Pancreas (tissue), 10 donors: ENCODE results near the gene NFE2L2. TPM values are rescaled to one million over a fixed set of nuclear protein-coding genes. Genes with fewer than 3 reads are reported as not detected.
A peak's percentile ranks its signal among the peaks of the same experiment; 100 is the strongest.

Experiments
- ATAC-seq, 4 donors: fragments of 200-7000 bp; cut with Tn5 transposase; one replicate each; pipeline versions ENCODE4 v1.8.0 to v1.9.1; 2020; ENCODE audit warnings: mild to moderate bottlenecking in 4 of 4, moderate library complexity in 4 of 4
- DNase-seq, 6 donors: peaks; one replicate each; pipeline ENCODE4 v3.0.0-alpha.2; 2020
- FAIRE-seq: peaks from 2 replicates; lab custom pipeline; 2012; peaks lifted over from hg19 to GRCh38; lab: Jason Lieb, UNC
- H3K27ac ChIP-seq, 4 donors: fragments of 200-600 bp; sonication (generic); 1 replicate in 3 of 4; 2 replicates in 1 of 4; pipeline versions ENCODE4 v1.5.0 to v1.8.0; 2020
- H3K27me3 ChIP-seq, 4 donors: fragments of 200-600 bp; one replicate each; pipeline ENCODE4 v1.8.0; 2021
- H3K36me3 ChIP-seq, 3 donors: fragments of 200-600 bp; sonication (generic) in 1 of 3; one replicate each; pipeline versions ENCODE4 v1.5.0 to v1.8.0; 2020 to 2021
- H3K4me1 ChIP-seq, 3 donors: fragments of 200-600 bp; one replicate each; pipeline ENCODE4 v1.8.0; 2021
- H3K4me3 ChIP-seq, 4 donors: fragments of 200-600 bp; sonication (generic) in 2 of 4; one replicate each; pipeline versions ENCODE4 v1.5.0 to v1.8.0; 2020 to 2021
- H3K9me3 ChIP-seq, 4 donors: fragments of 200-600 bp; one replicate each; pipeline ENCODE4 v1.8.0; 2021
- CTCF ChIP-seq, 4 donors: fragments of 200-600 bp; sonication (generic) in 3 of 4; IDR thresholded peaks; one replicate each; pipeline versions ENCODE4 v1.5.0 to v1.8.0; 2021; ENCODE audit warnings: antibody characterized with exemption in 4 of 4
- WGBS, 2 donors: extraction: QIAGEN DNeasy Blood & Tissue Kit; methylation state at CpG; one replicate each; pipeline ENCODE4 v1.1.7; 2013; 5-methylcytosine and 5-hydroxymethylcytosine counted together
- intact Hi-C, 3 donors: fragments of 100-400 bp; cut with DNase I; formaldehyde crosslinking; loops; one replicate each; pipeline versions ENCODE4 v1.11.1 to v1.14.2; 2022
- polyA plus RNA-seq, 2 donors: library from polyadenylated mRNA; stranded (reverse); fragments of 200-250 nt; gene quantifications; one replicate each; pipeline ENCODE4 v1.2.3, GENCODE V29; 2013
- total RNA-seq, 6 donors: library from RNA; stranded (reverse); fragmentation: NEBNext Ultra II Directional in 4 of 6; extraction: Animal tissue kit (Norgen Biotek cat#: 25700) in 4 of 6; gene quantifications; one replicate each; pipeline versions ENCODE4 v1.2.1 to v1.2.4, GENCODE V29; 2021 to 2023
- donor health status: healthy with polysubstance abuse.
- donor health status: DM: no; HTN: no; CAD: no; lungs with moderate emphysema.
- donor health status: DM: no; HTN: no; CAD: no.
- donor health status: control.
- donor health status: control.
- donor health status: Bipolar disorder and iron deficiency.
- donor health status: DM: yes; HTN: yes; CAD: no.
- donor health status: DM: no; HTN: no; CAD: no.
- donor health status: DM: no; HTN: no; CAD: no.
- donor health status: DM: yes; HTN: yes; CAD: no.

Gene NFE2L2
- total and polyA plus RNA-seq, 8 donors, result 20.8 to 48.4 (median 30.8) TPM

DNA sequence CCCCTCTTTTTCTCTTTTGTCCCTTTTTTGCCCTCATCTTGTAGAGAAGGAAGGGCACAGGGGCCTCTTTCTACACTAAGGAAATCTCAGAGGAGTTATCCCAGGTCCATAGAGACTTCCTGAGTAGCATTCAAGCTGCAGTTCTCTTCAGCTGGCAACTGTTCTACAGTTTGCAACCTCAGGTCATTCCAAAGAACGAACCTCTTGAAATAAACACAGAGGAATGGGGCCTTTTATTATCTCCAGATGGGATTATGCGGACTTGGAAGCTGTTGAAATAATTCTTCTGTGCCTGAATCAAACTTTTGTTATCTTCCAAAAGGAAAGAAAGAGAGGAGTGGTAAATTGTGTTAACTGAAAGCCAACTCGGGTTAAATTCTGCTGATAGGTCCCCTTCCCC is 31.0 kb upstream of the NFE2L2 start:
- DNase-seq (no peak), ATAC-seq (peak in 2 of 4 donors; percentile 22 to 33), FAIRE-seq (no peak)
- no peak for TF ChIP-seq CTCF (IDR thresholded peaks at IDR 0.05)
- Histone ChIP-seq H3K4me1 (no peaks in the 10 kb centered on the region), H3K27me3 (no peaks in the 10 kb centered on the region), H3K36me3 (no peaks in the 10 kb centered on the region), H3K9me3 (no peaks in the 10 kb centered on the region), H3K4me3 (no peak overlapping the region), H3K27ac (no peak overlapping the region)
- 46 to 50% methylated on average over 3 of the region's 3 CpGs for WGBS, 2 donors
- intact Hi-C loops, result loop anchor here in 1 of 3 donors (10.0 kb wide), 1 partner anchor 131 kb away; no protein-coding TSS in a partner anchor

- WGBS, 2 donors, result 90 to 98% methylated on average over 4 of the region's 4 CpGs
- TF ChIP-seq CTCF (IDR thresholded peaks at IDR 0.05), result no peak
- Histone ChIP-seq H3K36me3 (no peaks in the 10 kb centered on the region), H3K4me3 (no peak overlapping the region), H3K9me3 (no peaks in the 10 kb centered on the region), H3K27ac (no peak overlapping the region), H3K4me1 (no peaks in the 10 kb centered on the region), H3K27me3 (no peaks in the 10 kb centered on the region)
- no peak for ATAC-seq
- FAIRE-seq, result no peak
- DNase-seq, result no peak
- intact Hi-C loops, result loop anchor here in 1 of 3 donors (10.0 kb wide), 1 partner anchor 127 kb away; no protein-coding TSS in a partner anchor
Measured at GRCh38 chr2:177291701-177292100, 27.2 kb upstream of the NFE2L2 start.

DNA sequence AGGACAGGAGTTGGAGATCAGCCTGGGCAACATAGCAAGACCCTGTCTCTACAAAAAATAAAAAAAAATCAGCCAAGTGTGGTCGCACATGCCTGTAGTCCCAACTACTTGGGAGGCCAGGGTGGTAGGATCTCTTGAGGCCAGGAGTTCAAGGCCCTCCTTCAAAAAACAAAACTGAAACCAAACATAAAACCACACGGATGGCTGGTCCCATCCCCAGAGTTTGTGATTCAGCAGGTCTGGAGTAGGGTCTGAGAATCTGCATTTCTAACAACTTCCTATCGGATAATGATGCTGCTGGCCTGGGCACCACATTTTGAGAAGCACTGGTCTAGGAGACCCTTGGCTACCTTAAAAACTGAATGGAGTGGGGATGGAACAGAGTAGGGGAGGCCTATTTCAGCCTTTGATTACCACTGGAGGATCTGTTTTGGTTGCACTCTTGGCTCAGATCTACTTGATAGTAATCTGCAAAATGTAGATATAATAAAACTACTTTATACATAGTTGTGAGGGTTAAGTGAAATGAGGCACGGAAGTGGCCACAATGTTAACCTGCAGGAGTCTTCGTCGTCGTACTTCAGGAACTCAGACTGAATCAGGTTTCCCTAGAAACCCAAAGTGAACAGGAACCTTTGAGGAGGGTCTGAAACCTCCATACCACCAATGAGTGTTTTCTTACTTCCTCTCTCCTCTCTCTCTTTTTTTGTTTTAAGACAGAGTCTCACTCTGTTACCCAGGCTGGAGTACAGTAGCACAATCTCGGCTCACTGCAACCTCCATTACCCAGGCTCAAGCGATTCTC is 25.5 kb upstream of the NFE2L2 start:
- no peaks in the 10 kb centered on the region for H3K36me3 ChIP-seq
- WGBS, 2 donors, result 72 to 81% methylated on average over 9 of the region's 9 CpGs
- H3K4me3 ChIP-seq, result no peak overlapping the region
- no peaks in the 10 kb centered on the region for H3K9me3 ChIP-seq
- FAIRE-seq (no peak), DNase-seq (no peak), ATAC-seq (no peak)
- H3K4me1 ChIP-seq, result no peaks in the 10 kb centered on the region
- no peak overlapping the region for H3K27ac ChIP-seq
- H3K27me3 ChIP-seq, result no peaks in the 10 kb centered on the region
- no peak for TF ChIP-seq CTCF (IDR thresholded peaks at IDR 0.05)
- intact Hi-C loops, result loop anchor here in 1 of 3 donors (10.0 kb wide), 1 partner anchor 125 kb away; no protein-coding TSS in a partner anchor

GRCh38 chr2:177287814-177288213 is 23.3 kb upstream of the NFE2L2 start:
- no peak for TF ChIP-seq CTCF (IDR thresholded peaks at IDR 0.05)
- H3K36me3 ChIP-seq, result no peaks in the 10 kb centered on the region
- no peak overlapping the region for H3K27ac ChIP-seq
- H3K4me1 ChIP-seq, result peaks cover 0 to 4% (median 0%) of the 10 kb centered on the region in 3 donors
- H3K27me3 ChIP-seq, result no peaks in the 10 kb centered on the region
- WGBS, 2 donors, result 93% methylated on average over 1 of the region's 1 CpG
- no peak for ATAC-seq
- no peak for FAIRE-seq
- no peak for DNase-seq
- H3K9me3 ChIP-seq, result no peaks in the 10 kb centered on the region
- intact Hi-C loops, result no loop called here
- H3K4me3 ChIP-seq, result no peak overlapping the region
